Rectal smooth muscle tissue (tissue), 1 donor: ENCODE data around the gene DGKI.

Source experiments
- H3K27ac ChIP-seq: one replicate; pipeline ENCODE4 v1.7.0; 2013; ENCODE audit warnings: low read depth, low read length, inconsistent platforms
- H3K27me3 ChIP-seq: one replicate; pipeline ENCODE4 v1.7.0; 2013; ENCODE audit warnings: low read length; ENCODE audit not compliant: control insufficient read depth, insufficient read depth
- H3K36me3 ChIP-seq: one replicate; pipeline ENCODE4 v1.7.0; 2013; ENCODE audit warnings: low read length; ENCODE audit not compliant: control insufficient read depth, insufficient read depth
- H3K4me1 ChIP-seq: one replicate; pipeline ENCODE4 v1.7.0; 2013; ENCODE audit warnings: low read length; ENCODE audit not compliant: control insufficient read depth, insufficient read depth
- H3K4me3 ChIP-seq: one replicate; pipeline ENCODE4 v1.7.0; 2013; ENCODE audit warnings: low read length
- H3K9ac ChIP-seq: one replicate; pipeline ENCODE4 v1.7.0; 2013; ENCODE audit warnings: low read length

DGKI gene

DNA sequence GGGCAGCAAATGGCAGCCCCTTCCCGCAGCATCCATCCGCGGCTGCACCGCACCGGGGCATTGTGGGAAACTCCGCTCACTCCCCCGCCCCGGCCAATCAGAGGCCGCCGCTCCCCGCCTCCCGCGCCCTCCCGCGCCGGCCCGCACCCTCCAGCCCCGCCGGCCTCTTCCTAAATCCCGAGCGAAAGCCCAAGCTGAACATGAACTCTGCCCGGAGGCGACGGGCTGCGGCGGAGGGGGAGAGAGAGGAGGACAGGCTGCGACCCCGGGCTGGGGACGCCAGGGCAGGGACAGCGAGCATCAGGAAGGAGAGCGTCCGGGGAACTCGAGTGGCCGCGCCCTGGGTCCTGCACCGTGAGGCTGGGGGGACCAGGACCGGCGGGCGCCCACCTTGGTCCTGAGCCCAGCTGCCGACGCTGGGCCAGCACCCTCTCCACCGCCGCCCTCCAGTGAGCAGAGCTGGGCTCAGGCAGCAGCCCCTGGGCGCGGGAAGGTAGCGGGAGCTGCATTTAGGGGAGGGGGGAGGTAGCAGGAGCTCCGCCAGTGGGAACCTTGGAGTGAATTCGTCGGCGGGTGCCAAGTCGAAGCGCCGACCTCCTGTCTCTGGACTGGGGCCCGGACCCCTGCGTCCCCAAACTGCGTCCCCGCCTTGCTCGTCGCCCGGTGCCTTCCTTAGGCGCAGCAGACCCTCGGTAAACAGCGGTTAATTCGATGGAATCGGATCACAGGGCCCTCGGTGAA is at the start of gene DGKI:
Gene DGKI (minus strand): TSS at position 148 of the 741 bp plus-strand sequence.
- Histone ChIP-seq H3K36me3 (no peaks in the 10 kb centered on the region), H3K4me3 (peak within 1 kb of the TSS; percentile 38), H3K27me3 (peaks cover 13% of the 10 kb centered on the region), H3K4me1 (peaks cover 4% of the 10 kb centered on the region), H3K9ac (no peak within 1 kb of the TSS), H3K27ac (no peak within 1 kb of the TSS)

GRCh38 chr7:137895301-137896221 is 48.8 kb upstream of the DGKI start:
- Histone ChIP-seq H3K4me1 (peaks cover 10% of the 10 kb centered on the region), H3K27ac (no peak overlapping the region), H3K36me3 (peaks cover 11% of the 10 kb centered on the region), H3K4me3 (no peak overlapping the region), H3K9ac (no peak overlapping the region), H3K27me3 (no peaks in the 10 kb centered on the region)

DNA sequence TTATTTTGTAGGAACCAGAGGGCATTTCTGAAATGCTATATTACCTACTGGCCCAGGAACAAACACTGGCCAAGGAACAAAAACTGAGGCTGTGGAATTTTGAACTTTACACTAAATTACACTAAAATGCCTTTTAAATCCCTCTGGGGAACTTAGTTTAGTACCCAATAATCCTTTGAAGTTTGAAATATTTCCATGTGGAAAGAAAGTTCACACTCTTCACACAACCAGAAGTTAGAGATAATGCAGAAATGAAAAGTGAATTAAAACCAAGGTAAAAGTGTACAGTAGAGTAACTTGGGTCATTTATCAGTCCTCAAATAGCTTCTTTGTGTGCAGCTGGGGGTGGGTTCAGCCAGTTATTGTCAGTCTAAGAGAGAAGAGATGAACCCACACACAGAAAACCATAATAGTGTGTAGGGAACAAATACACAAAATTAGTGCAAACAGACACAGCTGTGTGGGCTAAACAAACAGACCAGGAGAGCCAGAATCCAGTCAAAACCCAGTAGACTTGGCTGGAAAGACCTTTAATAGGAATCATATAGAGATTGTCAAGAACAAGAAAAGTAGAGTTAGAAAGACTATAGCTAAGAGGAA is 46.5 kb upstream of the DGKI start:
- H3K4me3 ChIP-seq = no peak overlapping the region
- H3K27me3 ChIP-seq = no peaks in the 10 kb centered on the region
- H3K9ac ChIP-seq = no peak overlapping the region
- H3K4me1 ChIP-seq = peaks cover 3% of the 10 kb centered on the region
- peaks cover 7% of the 10 kb centered on the region for H3K36me3 ChIP-seq
- H3K27ac ChIP-seq = no peak overlapping the region

DNA sequence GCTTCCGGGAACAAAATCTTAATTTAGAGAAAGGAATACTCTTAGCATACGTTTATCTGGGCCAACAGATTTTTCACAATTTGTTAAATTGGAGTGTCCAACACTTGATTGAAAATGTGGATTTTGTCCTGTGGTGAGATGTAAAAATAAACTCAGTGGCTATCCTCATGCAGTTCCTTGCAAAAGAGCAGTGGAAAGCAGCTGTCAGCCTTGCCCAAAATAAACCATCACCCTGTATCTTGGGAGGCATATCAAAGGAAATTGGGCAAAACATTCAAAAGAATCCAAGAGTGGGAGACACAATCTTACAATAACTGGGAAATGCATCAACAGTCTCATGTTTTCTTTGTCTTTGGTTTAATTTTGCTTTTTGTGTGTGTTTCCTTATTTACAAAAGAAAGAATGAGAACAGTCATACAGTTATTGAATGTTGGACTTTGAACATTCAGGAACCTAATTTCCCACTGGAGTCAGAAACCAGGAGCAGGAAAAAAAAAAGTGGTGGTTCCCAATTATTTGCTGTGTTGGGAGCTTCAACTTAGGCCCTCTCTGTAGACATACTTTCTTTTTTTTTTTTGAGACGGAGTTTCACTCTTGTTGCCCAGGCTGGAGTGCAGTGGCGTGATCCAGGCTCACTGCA is 44.4 kb upstream of the DGKI start:
- no peak overlapping the region for H3K9ac ChIP-seq
- H3K36me3 ChIP-seq = peaks cover 3% of the 10 kb centered on the region
- no peak overlapping the region for H3K27ac ChIP-seq
- no peaks in the 10 kb centered on the region for H3K27me3 ChIP-seq
- peaks cover 13% of the 10 kb centered on the region for H3K4me1 ChIP-seq
- no peak overlapping the region for H3K4me3 ChIP-seq

- Histone ChIP-seq H3K27ac (no peak overlapping the region), H3K27me3 (no peaks in the 10 kb centered on the region), H3K9ac (no peak overlapping the region), H3K4me1 (peaks cover 19% of the 10 kb centered on the region), H3K4me3 (no peak overlapping the region), H3K36me3 (peaks cover 3% of the 10 kb centered on the region)
Measured at GRCh38 chr7:137890449-137890921, 43.7 kb upstream of the DGKI start.

DNA sequence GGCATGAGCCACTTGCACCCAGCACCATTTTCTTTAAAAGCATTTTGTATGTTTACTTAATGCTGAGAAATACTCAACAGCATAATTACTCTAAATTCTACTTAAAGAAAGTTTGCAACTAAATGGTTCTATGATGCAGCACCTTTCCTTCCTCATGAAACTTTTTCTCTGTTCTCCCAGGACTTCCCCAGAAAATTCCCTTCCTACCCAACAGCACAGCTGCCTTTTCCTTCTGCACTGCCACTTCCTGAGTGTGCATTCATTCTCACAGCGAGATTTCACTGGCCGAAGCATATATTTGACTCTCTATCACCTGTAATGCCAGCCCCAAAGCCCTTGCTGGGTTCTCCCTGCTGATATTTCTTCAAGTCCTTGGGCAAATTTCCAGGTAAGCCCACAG is 41.5 kb upstream of the DGKI start:
- Histone ChIP-seq H3K27me3 (no peaks in the 10 kb centered on the region), H3K4me1 (peaks cover 19% of the 10 kb centered on the region), H3K9ac (no peak overlapping the region), H3K4me3 (no peak overlapping the region), H3K27ac (no peak overlapping the region), H3K36me3 (peaks cover 12% of the 10 kb centered on the region)

GRCh38 chr7:137886746-137887145 is 40.0 kb upstream of the DGKI start:
- Histone ChIP-seq H3K27ac (peak overlapping the region; percentile 68), H3K36me3 (peaks cover 22% of the 10 kb centered on the region), H3K9ac (no peak overlapping the region), H3K4me3 (no peak overlapping the region), H3K27me3 (no peaks in the 10 kb centered on the region), H3K4me1 (peaks cover 19% of the 10 kb centered on the region)

GRCh38 chr7:137886281-137886680 is 39.5 kb upstream of the DGKI start:
- peak overlapping the region; percentile 68 for H3K27ac ChIP-seq
- H3K27me3 ChIP-seq = no peaks in the 10 kb centered on the region
- peaks cover 19% of the 10 kb centered on the region for H3K4me1 ChIP-seq
- no peak overlapping the region for H3K9ac ChIP-seq
- no peak overlapping the region for H3K4me3 ChIP-seq
- H3K36me3 ChIP-seq = peaks cover 25% of the 10 kb centered on the region

DNA sequence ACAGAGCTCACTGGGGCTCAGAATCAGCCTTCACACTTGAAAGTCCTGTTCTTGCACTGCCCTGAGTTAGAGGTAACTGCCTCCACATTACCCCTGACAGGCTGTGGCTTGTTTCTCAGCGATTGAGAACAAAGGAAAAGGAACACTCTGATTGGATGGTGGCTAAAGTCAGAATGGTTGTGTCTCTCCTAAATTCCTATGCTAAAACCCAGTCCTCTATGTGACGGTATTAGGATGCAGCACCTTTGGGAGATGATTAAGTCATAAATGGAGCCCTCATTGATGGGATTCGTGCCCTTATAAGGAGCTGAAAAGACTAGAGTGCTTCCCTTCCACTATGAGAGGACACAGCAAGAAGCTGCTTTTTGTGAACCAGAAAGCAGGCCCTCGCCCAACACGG is 38.9 kb upstream of the DGKI start:
- Histone ChIP-seq H3K4me1 (peaks cover 19% of the 10 kb centered on the region), H3K36me3 (peaks cover 25% of the 10 kb centered on the region), H3K4me3 (no peak overlapping the region), H3K27ac (peak overlapping the region; percentile 68), H3K27me3 (no peaks in the 10 kb centered on the region), H3K9ac (no peak overlapping the region)

DNA sequence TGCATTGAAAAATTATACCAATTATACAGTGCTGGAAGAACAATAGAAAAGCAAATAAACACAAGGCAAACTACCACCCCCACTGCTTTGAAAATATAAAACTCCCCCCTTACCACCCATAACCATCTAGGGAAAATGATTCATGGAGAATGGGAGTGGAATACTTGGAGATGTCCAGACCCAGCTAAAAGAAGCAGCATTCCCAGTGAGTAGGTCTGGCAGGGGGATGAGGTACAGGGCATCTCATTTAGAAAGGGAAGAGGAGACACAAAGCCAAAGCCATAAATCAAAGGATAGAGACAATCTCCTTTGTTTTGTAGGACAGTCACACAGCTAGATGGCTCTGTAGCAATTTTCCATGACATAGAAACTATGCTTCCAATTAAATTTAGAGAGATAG is 36.0 kb upstream of the DGKI start:
- Histone ChIP-seq H3K4me3 (no peak overlapping the region), H3K36me3 (peaks cover 32% of the 10 kb centered on the region), H3K4me1 (peaks cover 31% of the 10 kb centered on the region), H3K9ac (no peak overlapping the region), H3K27me3 (no peaks in the 10 kb centered on the region), H3K27ac (peak overlapping the region; percentile 18)

DNA sequence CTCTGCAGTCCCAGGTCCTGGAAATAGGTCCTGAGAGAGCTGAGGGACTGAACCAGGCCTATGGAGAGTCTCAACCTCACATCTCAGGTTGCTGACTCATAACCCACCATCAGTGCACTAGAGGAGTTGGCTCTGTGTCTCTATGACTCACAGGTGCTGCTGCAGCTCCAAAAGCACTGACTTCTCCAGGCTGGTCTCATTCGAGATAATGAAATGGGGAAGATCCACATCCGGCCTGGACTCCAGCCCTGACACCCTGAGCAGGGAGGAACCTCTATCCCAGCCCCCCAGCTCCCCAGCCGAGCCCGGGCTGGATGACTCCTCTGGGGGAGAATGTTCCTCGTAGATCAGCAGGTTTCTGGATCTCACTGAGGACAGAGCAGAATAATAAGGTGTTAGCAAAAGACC is 35.5 kb upstream of the DGKI start:
- Histone ChIP-seq H3K27ac (peak overlapping the region; percentile 18), H3K4me1 (peaks cover 37% of the 10 kb centered on the region), H3K9ac (no peak overlapping the region), H3K4me3 (no peak overlapping the region), H3K27me3 (no peaks in the 10 kb centered on the region), H3K36me3 (peaks cover 32% of the 10 kb centered on the region)
